ENCODE results near the gene LRRC32.
"Not testable (repeated sequence)": the region's sequence is repeated elsewhere in the genome, so short reads cannot be mapped to it uniquely, and the experiment has no call there.

Gene LRRC32

DNA sequence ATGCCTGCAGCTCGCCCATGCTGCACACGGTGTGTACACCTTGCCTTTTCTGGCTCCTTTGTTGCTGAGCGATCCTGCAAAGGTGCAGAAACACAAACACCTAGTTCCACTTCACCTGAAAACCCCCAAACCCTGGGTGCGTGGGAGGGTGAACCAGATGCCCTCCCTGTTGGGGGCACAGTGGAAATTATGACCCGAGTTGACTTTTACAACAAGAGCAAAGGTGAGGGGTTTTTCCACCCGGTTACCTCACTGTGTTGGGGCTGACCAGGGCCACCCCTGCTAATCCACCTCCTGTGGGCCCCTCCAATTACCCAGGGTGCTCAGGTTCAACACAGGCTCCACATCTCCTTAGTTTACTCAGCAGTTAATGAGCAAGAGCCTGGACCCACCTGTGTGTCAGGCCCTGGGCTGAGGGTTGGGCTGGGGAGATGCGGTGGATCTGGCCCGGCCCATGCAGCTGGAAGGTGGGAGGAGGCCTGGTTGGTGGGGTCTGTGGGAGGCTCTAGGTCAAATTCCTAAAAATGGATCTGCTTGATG, 42.1 kb downstream of the LRRC32 start:
- no peak for DNase-seq (ENCODE audit: low spot score)

DNA sequence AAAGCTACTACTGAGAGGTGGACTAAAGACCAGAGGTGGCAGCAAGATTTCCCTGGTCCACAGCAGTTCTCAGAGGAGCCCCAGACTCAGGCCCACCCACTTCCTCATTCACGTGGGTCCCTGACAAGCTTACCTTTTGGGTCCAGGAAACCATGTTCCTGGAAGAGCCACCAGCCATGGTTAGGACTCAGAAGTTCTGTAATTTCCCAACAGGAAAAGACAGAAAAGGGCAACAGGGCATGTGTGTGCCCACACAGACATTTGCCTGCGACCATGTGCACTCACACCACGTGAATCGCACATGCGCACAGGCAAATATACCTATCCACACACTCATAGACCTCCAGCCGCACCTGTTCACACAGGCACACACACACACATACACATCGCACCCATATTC, 42.9 kb downstream of the LRRC32 start:
- DNase-seq (ENCODE audit: low spot score): no peak

DNA sequence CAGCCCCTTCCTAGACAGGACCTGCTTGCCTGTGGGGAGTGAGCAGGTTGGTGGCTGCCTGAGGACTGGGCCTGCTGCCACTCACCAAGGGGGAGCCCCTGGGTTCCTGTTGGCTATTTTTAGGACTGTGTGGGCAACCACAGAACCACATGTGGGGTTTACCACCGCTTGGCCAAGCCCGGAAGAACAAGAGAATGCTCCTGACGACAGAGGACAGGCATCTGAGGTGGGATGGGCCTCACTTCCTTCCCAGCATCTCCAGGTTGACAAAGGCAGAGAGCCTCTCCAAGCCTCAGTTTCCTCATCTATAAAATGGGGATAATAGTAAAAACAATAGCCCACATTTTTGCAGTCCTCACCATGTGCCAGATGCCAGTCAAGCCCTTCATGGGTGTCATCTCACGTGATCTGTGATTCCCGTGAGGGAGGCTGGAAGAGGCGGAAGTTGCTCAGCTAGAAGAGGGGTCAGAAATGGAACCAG, 43.6 kb downstream of the LRRC32 start:
- DNase-seq (ENCODE audit: low spot score): peak; percentile 66

DNA sequence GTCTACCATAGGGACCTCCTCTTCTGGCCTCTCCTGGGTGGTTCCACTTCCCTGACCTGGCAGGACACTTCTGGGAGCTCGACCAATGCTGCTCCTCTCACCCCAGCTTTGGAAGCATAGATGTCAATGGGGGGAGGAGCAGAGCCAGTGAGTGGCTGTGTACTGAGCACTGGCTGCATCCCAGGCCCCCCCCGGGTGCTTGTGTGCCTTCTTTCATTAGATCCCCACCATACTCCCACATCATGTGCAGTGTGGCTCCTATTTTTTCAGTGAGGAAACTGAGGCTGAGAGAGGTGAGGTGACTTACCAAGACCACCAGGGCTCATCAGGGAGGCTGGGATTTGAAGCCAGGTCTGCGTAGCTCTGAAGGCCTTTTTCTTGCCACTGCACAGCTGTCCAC, 44.3 kb downstream of the LRRC32 start:
- DNase-seq (ENCODE audit: low spot score): no peak

DNA sequence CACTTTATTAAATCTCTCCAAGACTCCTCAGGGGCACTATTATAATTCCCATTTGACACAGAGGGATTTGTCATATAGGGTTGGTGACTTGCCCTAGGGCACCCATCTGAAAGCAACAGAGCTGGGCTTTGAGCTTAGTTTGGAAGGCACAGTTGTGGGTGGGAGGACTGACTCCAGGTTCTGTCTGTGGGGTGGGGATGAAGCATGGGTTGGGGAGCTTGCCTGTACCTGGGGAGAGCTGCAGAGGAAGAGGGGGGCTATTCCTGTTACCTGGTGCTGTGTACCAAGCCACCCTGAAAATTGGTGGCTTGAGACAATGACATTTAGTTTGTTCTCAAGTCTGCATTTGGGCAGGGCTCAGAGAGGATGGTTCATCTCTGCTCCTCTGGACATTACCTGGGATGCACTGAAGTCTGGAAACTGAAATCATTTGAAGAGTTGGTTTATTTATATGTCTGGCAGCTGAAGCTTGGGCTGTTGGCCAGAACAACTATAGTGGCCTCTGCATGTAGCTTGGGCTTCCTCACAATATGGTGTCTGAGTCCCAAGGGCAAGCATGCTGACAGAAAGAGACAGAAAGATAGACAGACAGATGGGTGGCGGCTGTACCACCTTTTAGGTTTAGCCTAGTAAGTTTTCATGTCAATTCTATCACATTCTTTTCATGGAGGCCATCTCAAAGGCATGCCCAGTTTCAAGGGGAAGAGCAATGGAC, 44.9 kb downstream of the LRRC32 start:
- no peak for DNase-seq (ENCODE audit: low spot score)

DNA sequence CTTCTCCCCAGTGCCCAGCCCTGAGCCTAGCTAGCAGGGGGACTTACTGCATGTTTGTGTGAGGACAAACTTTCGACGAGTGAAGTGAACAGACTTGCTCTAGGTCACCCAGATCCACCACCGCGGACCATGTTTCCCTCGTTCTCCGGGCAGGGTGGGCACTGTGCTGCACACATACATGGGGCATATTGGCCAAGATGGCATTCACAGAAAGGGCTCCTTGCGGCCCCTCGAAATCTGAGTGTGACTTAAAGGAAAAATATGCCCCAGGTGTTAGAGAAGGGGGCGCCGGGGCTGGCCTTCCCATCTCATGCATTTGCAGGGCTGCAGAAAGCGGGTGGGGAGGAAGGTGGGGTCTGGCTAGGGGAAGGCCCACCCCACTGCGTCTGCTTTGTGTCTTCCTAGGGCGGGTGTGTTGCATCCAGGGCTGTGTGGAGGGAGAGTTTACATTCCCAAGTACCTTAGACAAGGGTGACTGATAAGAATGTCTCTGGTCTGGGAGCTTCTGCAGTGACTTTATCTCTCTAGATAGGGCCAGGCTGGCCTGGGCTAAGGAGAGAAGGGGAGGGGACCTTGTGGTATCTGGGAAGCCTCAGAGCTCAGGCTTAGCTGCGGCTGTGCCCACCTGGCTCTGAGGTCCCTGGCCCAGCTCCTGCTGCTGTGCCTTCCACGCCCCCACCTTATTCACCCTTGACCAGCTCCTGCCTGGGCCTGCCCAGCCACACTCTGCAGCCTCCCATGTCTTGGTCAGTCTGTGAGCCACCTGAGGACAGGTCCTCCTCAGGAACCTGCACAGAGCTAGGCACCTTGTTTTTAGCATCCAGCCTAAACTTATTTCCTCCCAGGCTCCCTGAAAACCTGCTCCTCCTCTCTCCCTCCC, 45.8 kb downstream of the LRRC32 start:
- DNase-seq (ENCODE audit: low spot score): no peak

DNA sequence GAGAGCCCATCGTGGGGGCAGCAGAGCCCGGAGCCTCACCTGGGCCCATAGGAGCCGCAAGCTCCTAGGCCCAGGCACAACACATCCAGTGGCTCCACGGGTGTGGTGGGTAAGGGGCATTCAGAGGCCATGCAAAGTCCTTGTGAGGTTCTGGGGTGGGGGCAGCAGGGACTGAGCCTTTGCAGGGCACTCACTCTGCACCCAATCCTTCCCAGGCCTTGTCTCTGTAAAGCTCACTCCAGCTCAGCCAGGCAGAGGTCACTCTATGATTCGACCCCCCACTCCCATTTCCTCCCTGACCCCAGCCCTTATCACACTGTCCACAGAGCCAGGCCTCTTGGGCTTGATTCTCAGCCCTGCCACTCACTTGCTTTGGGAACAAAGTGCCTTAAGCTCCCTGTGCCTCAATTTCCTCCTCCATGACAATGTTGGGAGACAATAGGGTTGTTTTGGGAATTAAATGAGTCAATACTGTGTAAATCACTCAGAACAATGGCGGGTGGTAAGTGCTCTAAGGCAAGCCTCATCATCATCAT, 46.6 kb downstream of the LRRC32 start:
- no peak for DNase-seq (ENCODE audit: low spot score)

DNA sequence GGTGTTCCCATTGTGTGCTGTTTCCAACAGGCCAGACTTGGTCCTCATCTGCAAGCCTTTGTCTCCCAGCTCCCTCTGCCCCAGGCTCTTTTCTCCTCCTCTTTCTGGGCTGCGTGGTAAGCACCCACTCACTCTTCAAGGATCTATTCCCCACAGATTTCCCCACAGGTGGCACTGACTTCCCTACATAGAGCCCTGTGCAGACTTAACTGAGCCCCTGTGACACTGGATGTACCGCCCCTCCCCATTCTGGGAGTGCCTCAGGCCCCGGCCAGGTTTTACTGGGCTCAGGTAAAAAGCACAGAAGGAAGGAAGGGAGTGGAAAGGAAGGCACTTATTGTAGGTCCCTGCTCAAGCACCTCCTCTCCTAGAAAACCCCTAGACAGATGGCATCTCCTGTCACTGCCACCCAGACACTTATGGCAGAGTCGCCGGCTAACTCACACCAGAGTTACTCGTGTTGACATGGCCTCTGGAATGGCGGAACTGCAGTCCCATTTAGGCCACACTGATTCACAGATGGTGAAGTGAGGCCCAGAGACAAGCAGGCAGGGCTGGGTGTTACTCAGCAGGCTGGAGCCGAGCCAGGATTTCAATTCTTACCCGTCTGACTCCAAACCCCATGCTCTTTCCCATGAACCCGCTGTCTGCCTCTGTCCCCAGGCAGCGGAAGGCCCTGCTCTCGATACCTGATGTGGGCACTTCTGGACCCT, 47.2 kb downstream of the LRRC32 start:
- DNase-seq (ENCODE audit: low spot score): no peak

DNA sequence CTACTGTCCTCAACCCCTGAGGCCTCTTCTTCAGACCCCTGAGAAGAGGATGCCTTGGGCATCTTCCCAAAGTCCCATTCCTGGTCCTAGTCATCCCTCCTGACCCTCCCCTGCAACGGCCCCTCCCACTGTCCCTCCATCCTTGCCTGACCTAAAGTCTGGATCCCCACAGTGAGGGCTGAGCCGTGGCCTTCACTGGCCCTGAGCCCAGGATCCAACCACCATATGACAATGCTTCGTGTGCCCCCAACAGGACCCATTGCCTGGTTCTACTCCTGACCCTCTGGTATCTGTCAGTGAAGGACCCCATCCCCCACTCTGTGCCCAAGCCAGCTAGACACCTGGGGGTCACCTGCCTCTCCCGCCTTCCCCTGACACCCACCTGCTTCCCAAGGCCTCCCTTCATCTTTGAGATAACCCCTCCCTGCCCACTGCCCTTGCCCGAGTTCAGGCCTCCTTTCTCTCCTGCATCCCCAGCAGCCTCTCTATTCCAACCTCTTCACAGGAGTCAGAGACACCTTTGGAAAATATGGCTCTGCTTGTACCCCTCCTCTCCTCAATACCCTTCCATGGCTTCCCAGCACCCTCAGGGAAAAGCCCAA, 48.0 kb downstream of the LRRC32 start:
- DNase-seq (ENCODE audit: low spot score): no peak

DNA sequence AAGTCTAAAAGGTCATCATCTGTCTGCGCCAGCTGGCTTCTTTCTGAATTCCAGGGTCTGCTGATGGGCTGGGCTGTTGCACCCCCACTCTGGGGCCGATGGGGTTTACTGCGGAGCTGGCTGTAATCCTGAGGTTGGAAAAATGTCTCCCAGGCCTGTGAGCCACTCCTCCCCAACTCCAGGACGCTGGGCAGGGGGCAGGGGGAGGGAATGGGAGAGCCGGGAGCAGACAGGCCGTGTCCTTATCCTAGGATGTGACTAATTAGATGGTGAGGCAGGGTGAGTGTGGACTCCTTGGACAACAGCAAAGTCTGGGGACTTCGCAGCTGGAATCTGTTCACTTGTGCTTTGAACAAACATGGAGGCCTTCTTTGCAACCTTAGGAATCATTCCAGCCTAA, 48.7 kb downstream of the LRRC32 start:
- DNase-seq (ENCODE audit: low spot score): no peak

DNA sequence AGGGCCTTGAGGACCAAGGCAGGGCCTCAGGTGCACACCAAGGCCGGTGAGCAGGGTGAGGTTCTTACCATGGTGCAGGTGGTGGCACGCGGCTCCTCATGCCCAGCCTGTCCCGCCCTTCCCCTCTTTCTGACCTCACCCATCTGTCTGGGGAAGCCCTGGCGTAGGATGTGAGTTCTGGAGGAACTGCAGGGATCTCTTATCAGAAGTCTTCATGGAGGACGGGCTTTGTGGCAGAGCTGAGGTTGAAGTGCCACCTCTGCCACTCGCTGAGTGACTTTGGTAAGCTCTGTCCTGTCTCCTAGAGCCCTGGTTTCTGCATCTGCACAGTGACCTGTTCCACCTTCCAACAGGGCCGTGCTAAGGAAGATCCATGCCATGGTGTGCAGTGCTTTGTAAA, 49.1 kb downstream of the LRRC32 start:
- no peak for DNase-seq (ENCODE audit: low spot score)

DNA sequence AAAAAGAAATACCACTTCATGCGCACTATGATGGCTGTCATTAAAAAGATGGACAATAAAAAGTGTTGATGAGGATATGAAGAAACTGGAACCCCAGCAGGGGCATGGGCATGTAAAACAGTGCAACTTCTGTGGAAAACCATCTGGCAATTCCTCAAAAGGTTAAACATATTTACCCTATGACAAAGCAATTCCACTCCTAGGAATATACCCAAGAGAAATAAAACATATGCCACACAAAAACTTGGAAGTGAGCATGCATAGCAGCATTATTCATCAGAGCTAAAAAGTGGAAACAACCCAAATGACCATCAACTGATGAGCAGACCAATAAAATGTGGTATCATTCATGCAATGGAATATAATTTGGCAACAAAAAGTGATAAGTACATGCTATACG, 50.1 kb downstream of the LRRC32 start:
- no peak for DNase-seq (ENCODE audit: low spot score)

DNA sequence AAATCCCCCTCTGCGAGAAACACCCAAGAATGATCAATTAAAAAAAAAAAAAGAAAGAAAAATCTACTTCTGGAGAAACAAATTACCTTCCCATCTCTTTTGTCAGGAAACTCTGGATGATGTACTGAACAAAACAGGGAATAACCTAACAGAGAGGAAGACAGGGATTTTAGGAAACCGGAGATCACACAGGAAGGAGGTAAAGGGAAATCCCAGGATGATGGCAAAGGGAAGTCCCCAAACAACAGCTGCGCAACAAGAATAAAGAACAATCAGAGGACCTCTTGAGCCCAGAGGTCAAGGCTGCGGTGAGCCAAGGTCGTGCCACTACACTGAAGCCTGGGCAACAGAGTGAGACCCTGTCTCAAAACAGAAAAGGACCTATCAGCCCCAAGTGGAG, 50.7 kb downstream of the LRRC32 start:
- DNase-seq (ENCODE audit: low spot score): not testable (repeated sequence)

DNA sequence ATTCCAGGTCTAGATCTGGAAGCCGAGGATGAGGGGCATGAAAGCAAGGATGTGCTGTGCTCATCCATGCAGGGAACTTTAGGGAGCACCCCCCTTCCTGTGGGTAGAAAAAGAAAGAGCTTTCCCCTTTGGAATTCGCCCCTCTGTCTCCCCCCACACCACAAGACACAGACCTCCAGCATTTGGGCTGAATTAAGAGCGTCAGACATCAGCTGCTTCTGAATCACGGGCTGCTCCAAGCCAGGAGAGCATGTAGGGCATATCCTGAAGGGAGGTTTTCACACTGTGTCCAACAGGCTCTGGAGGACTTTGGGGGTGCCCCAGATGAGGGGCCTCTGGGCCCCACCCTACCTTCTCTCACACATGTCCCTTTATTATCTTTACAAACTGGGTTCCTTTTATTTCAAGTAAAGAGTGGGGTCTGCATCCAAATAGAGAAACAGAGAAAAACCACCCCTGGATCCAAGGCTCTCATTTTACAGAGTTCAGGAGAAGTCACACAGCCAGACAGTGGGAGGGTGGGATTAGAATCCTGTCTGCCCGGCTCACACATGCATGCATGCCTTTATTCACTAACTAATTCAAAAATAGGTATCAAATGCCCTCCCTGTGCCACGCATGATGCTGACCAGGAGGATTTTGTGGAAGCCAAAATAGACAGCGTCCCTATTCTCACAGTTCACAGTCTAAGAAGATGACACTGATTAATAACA, 52.8 kb downstream of the LRRC32 start:
- no peak for DNase-seq (ENCODE audit: low spot score)

DNA sequence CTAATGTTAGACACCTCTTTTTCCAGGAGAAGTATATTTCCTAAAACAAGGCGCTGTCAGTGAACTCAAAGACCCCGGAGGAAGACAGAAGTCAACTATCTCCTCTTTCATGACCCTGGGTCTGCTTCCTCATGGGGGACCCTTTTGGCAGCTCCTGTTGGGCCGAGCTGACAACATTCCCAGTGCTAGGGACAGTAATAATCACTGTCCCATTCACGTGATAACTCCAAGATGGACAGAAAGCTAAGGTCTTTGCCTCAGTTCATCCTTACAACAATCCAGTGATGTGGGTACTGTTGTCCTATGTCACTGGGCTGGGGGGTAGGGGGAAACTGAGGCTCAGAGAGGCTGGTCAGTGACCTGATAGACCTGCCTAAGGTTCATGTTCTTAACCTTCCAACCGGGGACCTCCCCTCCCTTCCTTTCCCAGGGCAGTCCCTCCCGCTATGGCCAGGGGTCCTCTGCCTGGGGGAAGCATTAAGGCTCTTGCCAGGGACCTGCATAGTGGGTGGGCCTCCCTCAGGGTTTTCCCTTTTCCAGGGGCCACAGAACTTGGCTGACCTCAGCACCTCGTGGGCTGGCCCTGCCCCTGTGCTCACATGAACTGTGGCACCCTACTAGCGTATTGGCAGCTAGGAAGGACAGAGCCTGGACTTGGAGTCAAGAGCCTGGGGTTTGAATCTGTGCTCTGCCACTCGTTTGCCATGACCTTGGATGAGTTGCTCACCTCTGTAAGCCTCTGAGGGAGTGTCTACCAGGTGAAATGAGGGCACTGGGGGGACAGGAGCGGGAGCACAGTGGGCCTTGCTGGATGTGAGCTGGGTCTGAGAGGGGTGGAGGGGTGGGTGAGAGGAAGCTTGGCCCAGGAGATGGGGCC, 53.6 kb downstream of the LRRC32 start:
- no peak for DNase-seq (ENCODE audit: low spot score)

DNA sequence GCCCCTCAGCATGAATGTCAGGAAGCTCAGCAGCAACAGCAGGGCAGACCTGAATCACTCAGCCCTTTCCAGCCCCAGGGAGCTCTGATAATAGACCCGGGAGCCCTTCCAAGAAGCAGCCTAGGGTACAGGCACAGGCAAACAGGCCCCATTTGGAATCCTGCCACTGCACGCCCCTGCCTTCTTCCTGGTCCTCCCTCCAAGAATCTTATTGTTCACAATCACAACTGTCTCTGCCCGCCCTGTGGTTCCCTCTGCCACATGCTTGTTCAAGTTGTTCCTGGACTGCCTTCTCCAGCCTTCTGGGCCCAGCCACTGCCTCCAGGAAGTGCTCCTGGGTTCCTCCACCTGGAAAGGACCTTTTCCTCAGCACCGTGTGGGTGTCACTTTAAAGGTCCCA, 54.6 kb downstream of the LRRC32 start:
- no peak for DNase-seq (ENCODE audit: low spot score)

DNA sequence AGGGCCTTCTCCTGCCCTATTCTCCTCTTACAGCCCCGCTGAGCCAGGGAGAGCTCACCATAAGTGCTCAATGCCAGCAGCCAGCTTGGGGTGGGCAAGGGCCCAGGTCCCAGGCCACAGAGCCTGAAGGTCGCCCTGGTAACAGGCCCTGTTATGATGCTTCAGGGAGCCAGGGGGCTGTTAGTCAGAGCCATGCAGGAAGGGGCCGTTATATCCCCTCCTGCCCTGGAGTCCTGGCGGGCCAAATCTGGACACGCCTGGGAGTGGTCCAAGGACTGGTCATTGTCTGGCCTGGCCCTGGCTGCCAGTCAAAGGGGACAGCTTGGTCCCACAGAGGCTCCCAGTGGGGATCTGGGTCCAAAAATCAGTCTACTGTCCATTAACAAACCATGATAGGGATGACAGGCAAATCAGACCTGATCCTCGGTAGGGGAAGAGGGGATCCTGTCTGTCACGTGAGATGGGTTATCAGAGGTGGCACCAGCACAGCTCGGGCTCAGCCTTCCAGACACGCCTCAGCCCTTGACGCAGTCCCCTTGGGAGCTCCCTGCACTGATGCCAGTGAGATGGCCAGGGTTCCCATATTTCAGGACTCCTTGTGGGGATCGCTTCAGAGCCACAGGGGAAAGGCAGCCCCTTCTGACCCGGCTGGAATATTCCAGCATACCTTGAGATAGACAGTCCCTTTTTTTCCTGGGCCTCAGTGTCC, 55.9 kb downstream of the LRRC32 start:
- DNase-seq (ENCODE audit: low spot score): no peak

DNA sequence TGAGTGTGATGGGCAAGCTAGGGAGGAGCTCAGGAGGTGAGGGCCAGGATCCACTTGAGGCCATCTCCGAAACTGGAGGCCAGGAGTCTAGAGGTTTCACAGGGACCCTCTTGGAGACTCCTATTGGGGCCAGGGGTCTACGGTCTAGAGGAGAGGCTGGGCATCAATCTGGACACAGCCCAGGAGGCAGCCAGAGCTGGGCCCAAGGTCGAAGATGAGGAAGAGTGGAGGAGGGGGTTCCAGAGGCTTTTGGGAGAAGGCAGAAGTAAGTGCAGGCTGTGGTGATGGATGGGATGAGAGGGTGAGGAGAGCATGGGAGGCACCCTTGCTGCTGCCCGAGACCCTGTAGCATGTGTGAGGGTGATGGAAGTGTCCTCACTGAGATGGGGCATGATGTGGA, 56.6 kb downstream of the LRRC32 start:
- DNase-seq (ENCODE audit: low spot score): no peak

DNA sequence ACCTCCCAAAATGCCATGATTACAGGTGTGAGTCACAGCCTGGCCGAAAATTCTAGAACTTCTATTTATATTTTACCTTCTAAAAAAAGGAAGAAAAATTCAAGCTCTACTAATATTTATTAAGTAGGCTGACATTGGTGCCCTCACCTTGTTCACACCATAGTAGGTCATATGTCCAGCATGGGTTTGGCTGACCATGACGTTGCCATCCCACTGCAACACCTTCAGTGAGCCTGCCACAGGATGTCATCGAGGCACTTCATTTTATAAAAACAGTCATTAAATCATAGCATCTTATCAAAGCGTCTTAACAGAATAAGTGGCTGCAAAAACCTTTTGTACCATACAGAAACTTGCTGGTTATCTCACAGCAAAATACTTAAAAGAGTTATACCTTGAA, 58.3 kb downstream of the LRRC32 start:
- no peak for DNase-seq (ENCODE audit: low spot score)
